MG63 (cell line): ENCODE data around the gene HNRNPK. TPM values are rescaled to one million over a fixed set of nuclear protein-coding genes. Genes with fewer than 3 reads are reported as not detected.

ENCODE experiments used
- DNase-seq: peaks from one replicate; pipeline ENCODE4 v3.0.0-alpha.2; 2020
- H3K27me3 ChIP-seq: fragments of 250-450 bp; sonication (Bioruptor Pico); 2 replicates; pipeline ENCODE4 v1.5.1; 2020; ENCODE audit warnings: mild to moderate bottlenecking, moderate library complexity
- H3K36me3 ChIP-seq: fragments of 250-450 bp; sonication (Bioruptor Pico); 2 replicates; pipeline ENCODE4 v1.5.1; 2020; ENCODE audit warnings: mild to moderate bottlenecking, moderate library complexity
- H3K4me3 ChIP-seq: fragments of 250-450 bp; sonication (Bioruptor Pico); 2 replicates; pipeline ENCODE4 v1.5.1; 2020; ENCODE audit warnings: mild to moderate bottlenecking, moderate library complexity
- H3K9me3 ChIP-seq: fragments of 250-450 bp; sonication (Bioruptor Pico); 2 replicates; pipeline ENCODE4 v1.5.1; 2020; ENCODE audit warnings: mild to moderate bottlenecking, moderate library complexity
- total RNA-seq: library from RNA; depleted of rRNA; stranded (reverse); fragments of >200 nt; shearing (Covaris generic); gene quantifications from 2 replicates; pipeline ENCODE4 v1.2.3, GENCODE V29; 2014; ENCODE audit warnings: low replicate concordance

Gene HNRNPK
- total RNA-seq, 1 experiment from 2014 or later: 753 TPM

DNA sequence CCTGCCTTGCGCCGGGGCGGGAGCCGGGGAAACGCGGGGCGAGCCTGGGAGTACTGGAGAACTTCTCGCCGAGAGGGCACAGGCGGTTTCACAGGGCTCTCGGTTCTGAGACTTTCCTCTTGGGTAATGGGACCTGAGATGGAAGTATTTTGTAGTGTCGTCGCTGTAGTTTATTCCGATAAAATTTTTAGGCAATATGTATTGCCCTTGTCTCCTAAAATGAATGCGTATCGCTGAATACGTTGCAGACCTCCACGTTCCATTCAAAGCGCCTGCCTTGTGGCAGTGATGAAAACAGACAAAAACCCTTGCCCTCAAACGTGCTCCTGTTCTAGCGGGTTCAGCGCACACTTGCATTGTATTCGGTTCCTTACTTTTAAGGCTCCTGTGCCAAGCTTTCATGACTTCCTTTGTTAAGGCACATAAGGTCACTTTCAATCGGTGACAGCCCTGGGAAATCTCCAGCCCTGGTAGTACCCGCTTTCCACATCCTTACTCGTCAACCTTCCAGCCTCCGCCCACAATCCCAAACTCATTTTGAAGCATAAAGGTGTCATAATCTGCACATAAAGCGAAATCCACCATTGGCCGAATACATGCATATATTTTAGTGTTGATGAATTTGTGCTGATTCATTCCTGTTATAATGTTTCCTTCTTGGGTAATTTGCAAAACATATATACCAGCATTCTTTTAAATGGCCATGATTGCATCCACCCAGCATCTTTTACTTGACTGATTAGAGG, 1.3 kb upstream of the HNRNPK start:
- Histone ChIP-seq H3K27me3 (no peaks in the 10 kb centered on the region), H3K36me3 (peaks cover 37% of the 10 kb centered on the region), H3K9me3 (no peaks in the 10 kb centered on the region), H3K4me3 (peak overlapping the region; percentile 98)
- peak; percentile 42 for DNase-seq

DNA sequence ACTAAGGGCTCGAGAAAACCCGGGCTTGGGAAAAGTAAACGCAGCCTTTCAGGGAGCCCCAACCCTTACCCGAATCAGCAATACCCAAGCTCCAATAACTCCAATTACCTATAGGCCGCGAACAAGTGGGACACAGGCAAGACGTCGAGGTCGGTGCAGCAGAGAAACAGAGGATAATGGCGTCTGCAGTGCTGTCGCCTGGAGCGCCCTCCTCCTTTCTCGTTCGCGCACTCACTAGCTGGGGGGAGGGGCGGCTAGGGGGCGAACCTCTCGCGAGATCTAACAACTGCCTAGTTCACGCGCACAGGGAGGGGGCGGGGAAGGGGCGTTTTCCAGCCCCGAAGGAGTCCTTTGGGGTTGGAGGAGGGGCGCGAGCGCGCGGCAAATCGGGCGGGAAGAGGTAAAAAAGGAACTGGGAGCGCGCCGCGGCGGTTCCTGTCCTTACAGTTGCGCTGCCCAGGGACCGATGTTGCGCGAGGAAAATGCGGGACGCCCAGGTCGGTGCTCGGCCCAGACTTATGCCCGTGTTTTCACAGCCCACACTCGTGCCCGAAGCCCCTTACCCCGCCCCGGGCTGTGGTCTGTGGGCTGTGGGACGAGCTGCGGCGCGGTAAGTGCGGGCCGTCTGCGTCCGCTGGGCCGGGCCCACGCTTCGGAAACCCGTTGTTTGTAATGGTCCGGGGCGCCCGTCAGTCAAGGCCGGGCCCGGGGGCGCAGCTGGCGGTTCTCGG, 545 bp upstream of the HNRNPK start, which contains the start of gene RMI1:
TSS of gene RMI1 (plus strand) at position 411 of the 731 bp plus-strand sequence. CDS start 20,182 bp downstream, outside the sequence.
- Histone ChIP-seq H3K4me3 (peak within 1 kb of the TSS; percentile 98), H3K27me3 (no peaks in the 10 kb centered on the region), H3K9me3 (no peaks in the 10 kb centered on the region), H3K36me3 (peaks cover 44% of the 10 kb centered on the region)
- DNase-seq: peak; percentile 95

DNA sequence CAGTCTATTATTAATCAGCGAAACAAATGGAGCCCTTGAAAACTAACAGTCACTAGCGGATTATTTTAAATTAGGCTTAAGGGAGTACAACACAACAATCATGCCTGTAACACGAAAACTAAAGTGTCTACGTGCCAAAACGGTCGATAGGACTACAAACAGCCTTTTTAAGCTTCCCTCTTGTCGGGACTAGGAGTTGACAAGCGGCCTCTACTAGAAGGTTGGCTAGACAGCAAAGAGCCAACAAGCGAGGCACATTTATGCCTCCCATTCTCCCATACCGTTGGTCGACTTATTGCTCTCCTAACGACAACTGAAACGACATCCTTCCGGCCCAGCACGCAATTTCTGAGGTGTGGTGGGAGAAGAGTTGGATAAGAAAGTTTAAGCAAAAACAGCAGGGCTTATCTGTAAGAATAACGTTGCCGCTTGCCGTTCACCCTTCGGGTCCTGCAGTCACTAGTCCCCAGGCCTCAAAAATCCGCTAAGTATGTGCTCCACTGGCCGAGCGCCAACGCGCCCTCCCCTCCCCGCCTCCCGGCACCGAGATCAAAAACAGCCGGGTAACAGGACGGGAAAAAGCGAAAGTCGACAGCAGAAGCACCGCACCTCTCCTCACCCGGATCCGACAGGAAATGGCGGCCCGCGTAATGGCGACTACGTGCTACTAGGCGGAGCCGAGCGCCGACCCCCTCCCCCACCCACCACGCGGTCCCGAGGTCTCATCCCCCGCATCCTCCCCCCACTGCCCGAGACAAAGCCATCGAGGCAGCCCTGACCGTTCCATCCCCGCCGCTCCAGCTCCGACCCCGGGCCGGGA, 813 bp downstream of the HNRNPK start:
- H3K36me3 ChIP-seq: peaks cover 58% of the 10 kb centered on the region
- H3K4me3 ChIP-seq: peak overlapping the region; percentile 98
- no peaks in the 10 kb centered on the region for H3K9me3 ChIP-seq
- peak; percentile 81 for DNase-seq
- no peaks in the 10 kb centered on the region for H3K27me3 ChIP-seq

DNA sequence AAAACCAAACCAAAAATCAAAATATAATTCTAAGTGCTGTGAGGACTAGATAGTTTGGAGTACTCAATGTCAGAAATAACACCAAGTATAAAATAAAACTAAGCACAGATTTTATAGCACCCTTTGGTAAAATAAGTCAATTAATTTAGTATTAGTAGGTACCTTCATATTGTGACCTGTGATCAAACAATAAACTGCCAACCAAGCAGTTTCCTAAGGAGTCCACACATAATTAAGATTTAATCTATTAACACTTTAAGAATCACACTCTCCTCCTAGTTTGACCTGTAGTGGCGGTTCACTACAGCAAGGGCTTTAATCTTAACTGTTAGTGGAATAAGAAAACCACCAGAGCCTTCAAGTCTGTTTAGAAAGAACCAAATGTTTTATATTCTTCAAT, 2.8 kb downstream of the HNRNPK start:
- Histone ChIP-seq H3K4me3 (peak overlapping the region; percentile 98), H3K27me3 (no peaks in the 10 kb centered on the region), H3K9me3 (no peaks in the 10 kb centered on the region), H3K36me3 (peaks cover 75% of the 10 kb centered on the region)
- no peak for DNase-seq

DNA sequence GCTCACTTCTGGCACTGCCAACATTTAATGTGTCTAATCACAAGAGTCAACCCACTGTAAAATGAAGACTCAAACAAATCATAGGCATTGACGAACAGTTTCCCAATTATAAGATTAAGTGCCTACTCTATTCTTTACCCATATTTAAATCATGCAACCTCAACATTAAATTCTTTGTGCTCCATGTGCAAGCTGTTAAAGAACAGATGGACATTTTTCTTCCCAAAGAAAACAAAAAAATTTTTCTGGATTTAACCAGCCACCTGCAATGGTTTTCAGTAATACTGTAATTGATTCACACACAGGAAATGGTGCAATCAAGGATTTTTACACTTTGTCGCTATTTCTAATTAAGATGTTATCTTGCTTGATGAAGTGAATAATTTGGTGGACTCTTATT, 3.6 kb downstream of the HNRNPK start:
- Histone ChIP-seq H3K4me3 (no peak overlapping the region), H3K27me3 (no peaks in the 10 kb centered on the region), H3K9me3 (no peaks in the 10 kb centered on the region), H3K36me3 (peaks cover 83% of the 10 kb centered on the region)
- DNase-seq: no peak

DNA sequence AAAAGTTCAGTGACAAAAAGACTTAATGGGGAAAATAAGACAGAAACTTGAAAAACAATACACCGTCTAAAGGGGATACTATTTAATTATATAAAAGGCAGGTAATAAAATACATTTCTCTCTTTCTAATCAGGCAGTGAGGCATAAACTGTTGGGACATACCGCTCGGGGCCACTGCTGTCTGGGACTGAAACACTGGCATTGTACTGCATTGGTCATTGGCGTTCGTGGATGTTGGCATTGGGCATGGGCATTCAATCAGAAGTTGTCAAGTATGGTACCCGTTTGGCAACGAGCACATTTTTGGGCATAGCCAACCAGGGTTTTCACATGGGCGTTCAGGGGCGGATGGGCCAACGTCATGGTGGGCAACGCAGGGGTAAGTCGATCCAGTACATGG, 4.7 kb downstream of the HNRNPK start:
- no peak for DNase-seq
- no peaks in the 10 kb centered on the region for H3K9me3 ChIP-seq
- peaks cover 94% of the 10 kb centered on the region for H3K36me3 ChIP-seq
- H3K27me3 ChIP-seq: no peaks in the 10 kb centered on the region
- H3K4me3 ChIP-seq: no peak overlapping the region

DNA sequence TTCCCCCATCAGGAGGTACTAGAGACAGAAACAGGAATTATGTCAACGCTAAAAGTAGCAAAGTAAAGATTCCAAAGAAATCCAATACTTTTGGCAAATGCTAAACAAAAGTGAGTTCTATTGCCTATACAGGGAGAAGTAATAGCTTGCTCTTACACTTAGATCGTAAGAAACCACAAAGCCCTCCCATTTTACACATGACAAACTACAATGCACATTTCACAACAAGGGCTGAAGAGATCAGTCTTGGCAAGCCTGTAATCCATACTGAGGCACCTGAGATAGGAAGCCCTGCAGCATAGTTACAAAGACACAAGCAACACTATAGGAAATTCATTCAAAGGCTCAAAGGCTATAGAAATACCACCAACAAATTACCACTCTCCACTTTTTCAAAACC, 7.7 kb downstream of the HNRNPK start:
- DNase-seq: no peak
- peaks cover 94% of the 10 kb centered on the region for H3K36me3 ChIP-seq
- no peaks in the 10 kb centered on the region for H3K27me3 ChIP-seq
- H3K4me3 ChIP-seq: no peak overlapping the region
- H3K9me3 ChIP-seq: no peaks in the 10 kb centered on the region

DNA sequence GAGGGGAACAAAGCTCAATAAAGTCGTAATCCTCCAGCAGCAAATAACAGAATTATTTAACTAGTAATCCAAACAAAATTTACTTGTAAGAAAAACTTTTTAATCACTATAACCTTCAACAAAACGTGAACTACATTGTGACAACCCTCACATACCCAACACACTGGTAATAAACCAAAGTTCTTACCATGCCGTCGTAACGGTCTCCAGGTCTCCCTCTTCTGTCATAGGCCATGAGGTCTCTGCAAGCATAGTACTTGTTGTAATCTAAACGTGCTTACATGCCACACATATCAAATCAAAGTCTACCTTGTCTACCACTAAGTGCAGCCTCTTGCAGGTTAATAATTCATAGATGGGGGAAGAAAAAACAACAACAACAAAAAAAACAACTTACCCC, 8.5 kb downstream of the HNRNPK start:
- no peak for DNase-seq
- H3K27me3 ChIP-seq: no peaks in the 10 kb centered on the region
- peaks cover 94% of the 10 kb centered on the region for H3K36me3 ChIP-seq
- no peaks in the 10 kb centered on the region for H3K9me3 ChIP-seq
- no peak overlapping the region for H3K4me3 ChIP-seq

DNA sequence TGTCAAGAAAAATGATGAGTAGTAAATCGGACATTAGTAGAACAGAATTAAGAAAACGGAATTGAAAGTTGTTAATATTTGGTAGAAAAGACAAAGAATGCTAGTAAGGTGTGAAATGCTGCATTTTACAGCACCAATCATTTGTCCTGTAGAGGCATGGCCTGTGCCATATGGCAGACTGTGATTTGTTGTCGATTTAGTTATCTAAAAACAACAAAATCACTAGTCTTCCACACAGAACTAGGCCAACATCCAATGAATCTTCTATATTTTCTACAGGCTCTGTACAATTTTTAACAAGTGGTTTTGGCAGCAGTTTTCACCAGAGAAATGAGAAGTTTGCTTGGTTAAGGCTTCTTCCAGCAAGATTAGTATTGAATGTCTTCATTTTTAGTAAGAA, 10.4 kb downstream of the HNRNPK start:
- Histone ChIP-seq H3K36me3 (peaks cover 78% of the 10 kb centered on the region), H3K27me3 (no peaks in the 10 kb centered on the region), H3K4me3 (no peak overlapping the region), H3K9me3 (no peaks in the 10 kb centered on the region)
- DNase-seq: no peak

DNA sequence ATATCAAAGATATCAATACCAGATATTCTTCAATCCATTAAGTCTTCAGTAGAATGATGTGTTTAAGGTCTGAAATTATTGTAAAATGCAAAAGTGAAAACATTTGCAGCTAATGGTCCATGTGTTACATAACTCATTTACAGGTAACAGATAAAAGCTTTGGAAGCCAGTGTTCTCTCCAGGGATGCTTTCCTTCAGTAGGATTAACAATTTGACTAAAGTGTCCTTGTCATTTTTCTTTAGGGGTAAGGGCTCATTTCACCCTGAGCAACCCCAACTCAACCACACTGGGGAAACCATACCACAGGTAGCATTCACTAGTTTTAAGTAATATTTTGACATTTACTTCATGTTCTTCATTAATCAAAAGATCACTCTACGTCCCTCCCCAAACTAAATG, 12.9 kb downstream of the HNRNPK start:
- Histone ChIP-seq H3K27me3 (no peaks in the 10 kb centered on the region), H3K9me3 (no peaks in the 10 kb centered on the region), H3K36me3 (peaks cover 53% of the 10 kb centered on the region), H3K4me3 (no peak overlapping the region)
- DNase-seq: no peak

DNA sequence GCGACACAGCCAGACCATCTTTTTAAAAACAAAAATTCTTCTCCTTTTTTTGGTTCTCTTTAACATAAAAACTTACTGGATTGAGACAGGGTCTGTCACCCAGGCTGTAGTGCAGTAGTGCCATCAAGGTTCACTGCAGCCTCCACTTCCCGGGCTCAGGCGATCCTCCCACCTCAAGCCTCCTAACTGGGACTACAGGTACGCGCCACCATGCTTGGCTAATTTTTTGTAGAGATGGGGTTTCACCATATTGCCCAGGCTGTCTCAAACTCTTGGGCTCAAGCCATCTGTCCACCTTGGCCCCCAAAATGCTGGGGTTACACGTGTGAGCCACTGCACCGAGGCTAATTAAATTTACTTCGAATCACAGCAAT, 13.8 kb downstream of the HNRNPK start:
- no peak for DNase-seq
- Histone ChIP-seq H3K9me3 (no peaks in the 10 kb centered on the region), H3K27me3 (no peaks in the 10 kb centered on the region), H3K36me3 (peaks cover 44% of the 10 kb centered on the region), H3K4me3 (no peak overlapping the region)

DNA sequence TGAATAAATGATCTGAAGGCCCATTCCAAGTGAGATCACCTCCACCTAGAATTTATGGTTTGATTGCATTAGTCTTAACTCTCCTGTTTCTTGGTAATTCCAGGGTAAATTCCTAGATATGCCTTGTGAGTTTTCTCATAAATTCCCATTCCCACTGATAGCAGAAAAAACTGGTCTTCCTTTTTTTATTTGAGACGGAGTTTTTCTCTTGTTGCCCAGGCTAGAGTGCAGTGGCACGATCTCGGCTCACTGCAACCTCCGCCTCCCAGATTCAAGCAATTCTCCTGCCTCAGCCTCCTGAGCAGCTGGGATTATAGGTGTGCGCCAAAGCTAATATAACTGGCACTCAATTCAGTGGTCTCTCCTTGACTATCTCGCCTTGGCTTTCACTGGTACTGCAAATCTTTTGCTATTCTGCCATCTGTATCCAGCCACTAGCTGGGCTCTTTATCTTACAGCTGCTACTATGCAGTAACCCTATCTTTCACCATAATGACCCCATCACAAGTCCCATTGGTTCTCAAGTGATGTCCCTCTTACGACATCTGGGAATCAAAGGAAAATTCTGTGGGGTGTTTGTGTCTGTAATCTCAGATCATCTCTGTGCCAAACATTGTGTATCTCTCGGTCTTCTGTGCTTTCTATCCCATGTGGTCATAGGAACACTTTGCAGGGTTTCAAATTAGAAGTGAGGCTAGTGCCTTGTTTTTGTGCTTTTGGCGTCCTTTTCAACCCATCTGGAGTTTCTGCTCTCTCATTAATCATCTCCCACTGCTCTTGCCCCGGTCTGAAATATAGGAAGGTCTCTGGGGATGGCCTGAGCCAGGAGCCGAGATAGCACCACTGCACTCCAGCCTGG, 14.4 kb downstream of the HNRNPK start:
- Histone ChIP-seq H3K9me3 (no peaks in the 10 kb centered on the region), H3K36me3 (peaks cover 38% of the 10 kb centered on the region), H3K27me3 (no peaks in the 10 kb centered on the region), H3K4me3 (no peak overlapping the region)
- no peak for DNase-seq

DNA sequence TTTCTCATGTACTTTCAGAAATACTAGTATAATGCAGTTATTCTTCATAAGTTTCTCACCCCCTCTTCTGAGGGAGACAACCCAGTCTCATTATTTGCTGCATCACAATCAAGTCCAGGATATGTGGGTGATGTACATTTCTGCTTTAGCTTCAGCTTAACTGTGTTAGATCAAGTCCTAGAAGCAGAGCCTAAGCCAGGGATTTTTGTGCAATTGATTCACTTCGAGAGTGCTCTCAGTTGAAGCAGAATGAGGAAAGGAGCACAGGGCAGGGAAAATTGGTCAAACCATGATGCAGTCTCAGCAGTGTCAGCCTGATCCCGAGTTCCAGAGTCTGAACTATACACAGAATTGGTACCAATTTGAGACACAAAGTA, 15.1 kb downstream of the HNRNPK start:
- Histone ChIP-seq H3K9me3 (no peaks in the 10 kb centered on the region), H3K27me3 (no peaks in the 10 kb centered on the region), H3K36me3 (peaks cover 32% of the 10 kb centered on the region), H3K4me3 (no peak overlapping the region)
- DNase-seq: no peak

DNA sequence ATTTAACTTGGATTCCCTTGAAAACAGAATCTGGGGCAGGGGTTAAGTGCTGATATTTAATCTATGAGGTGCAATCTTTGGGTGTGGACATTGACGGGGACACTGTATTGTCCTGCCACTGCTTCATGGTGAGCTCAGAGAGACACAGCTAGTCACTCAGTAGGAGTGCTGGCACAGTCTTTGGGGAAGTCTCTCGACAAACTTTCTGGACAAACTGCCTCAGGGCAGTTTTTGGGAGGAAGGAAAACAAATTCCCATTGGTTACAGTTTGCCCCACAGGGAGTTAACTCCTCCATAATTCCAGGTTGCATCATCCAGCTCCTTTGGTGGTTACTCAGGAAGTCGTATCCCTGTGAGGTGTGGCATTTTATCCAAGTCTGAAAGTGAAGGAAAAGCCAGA, 17.9 kb downstream of the HNRNPK start:
- no peak for DNase-seq
- Histone ChIP-seq H3K9me3 (no peaks in the 10 kb centered on the region), H3K4me3 (no peak overlapping the region), H3K27me3 (no peaks in the 10 kb centered on the region), H3K36me3 (peaks cover 10% of the 10 kb centered on the region)

DNA sequence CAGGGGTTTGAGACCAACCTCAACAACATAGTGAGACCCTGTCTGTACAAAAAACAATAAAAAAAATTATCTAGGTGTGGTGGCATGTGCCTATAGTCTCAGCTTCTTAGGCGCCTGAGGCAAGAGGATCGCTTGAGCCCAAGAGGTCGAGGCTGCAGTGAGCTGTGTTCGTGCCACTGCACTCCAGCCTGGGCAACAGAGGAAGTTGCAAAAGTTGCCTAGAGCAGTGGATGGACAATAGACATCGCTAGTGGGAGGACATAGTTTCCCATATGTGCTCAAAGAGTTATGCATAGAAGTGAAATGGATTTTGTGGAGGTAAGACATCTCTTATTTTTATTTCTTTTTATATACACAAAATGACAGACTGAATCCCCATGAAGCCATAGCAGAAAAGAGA, 19.0 kb downstream of the HNRNPK start:
- H3K27me3 ChIP-seq: no peaks in the 10 kb centered on the region
- no peak for DNase-seq
- H3K4me3 ChIP-seq: no peak overlapping the region
- no peaks in the 10 kb centered on the region for H3K9me3 ChIP-seq
- H3K36me3 ChIP-seq: no peaks in the 10 kb centered on the region

DNA sequence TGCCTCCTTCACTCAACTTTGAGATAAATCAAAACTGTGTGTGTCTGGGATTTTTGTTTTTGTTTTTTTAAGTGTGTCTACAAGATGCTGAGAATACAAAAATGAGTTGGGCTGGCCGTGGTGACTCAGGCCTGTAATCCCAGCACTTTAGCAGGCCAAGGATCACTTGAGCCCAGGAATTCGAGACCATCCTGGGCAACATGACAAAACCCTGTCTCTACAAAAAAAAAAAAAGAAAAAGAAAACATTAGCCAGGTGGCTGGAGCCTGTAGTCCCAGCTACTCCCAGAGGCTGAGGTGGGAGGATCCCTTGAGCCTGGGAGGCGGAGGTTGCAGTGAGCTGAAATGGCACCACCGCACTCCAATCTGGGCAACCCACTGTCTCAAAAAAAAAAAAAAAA, 21.0 kb downstream of the HNRNPK start:
- Histone ChIP-seq H3K36me3 (no peaks in the 10 kb centered on the region; the same call in 1 of the 2 replicates), H3K4me3 (no peak overlapping the region)
- DNase-seq: peak; percentile 80

DNA sequence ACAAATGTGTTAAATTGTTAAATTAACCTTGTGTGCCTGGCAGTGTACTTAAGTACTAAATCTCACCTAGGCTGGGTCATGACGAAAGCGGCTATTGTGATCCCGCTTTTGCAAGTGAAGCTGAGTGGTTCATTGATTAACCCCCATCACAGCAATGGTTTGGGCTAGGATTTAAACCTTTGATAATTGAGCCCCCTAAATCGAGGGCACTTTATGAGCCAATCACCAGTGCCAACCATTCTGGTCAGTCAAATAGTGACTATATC, 22.8 kb downstream of the HNRNPK start:
- H3K4me3 ChIP-seq: peak overlapping the region; percentile 61
- peaks cover under 1% of the 10 kb centered on the region; the same call in 1 of the 2 replicates for H3K36me3 ChIP-seq
- no peaks in the 10 kb centered on the region for H3K27me3 ChIP-seq
- no peaks in the 10 kb centered on the region for H3K9me3 ChIP-seq
- DNase-seq: no peak

More for the DNA sequence above, 21.0 kb downstream of the HNRNPK start:
- Histone ChIP-seq H3K27me3 (no peaks in the 10 kb centered on the region), H3K9me3 (no peaks in the 10 kb centered on the region)
